Measurements from ENCODE around the gene ZBTB44.

Gene ZBTB44

GRCh38 chr11:130188585-130189347 is 126.0 kb downstream of the ZBTB44 start:
- no peak for DNase-seq (ENCODE audit: low spot score)

DNA sequence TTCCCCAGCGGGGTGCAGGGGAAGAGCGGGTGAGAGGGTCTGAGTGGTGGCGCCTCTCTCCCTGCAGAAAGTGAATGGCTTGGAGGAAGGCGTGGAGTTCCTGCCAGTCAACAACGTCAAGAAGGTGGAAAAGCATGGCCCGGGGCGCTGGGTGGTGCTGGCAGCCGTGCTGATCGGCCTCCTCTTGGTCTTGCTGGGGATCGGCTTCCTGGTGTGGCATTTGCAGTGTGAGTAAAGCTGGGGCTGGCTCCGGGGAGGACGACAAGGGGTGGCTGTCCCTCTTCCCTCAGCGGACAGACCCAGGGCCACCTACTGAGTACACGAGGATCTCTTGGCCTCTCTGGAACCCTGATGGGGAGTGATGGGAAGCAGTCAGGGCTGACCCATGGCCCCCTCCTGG is 126.7 kb downstream of the ZBTB44 start:
- ChIA-PET CTCF (no interaction called here), POLR2A (ENCODE audit: low non-redundant PET) (no interaction called here)
- DNase-seq (ENCODE audit: low spot score), result no peak
- H3K27ac ChIP-seq, result no peak overlapping the region
- no peak for TF ChIP-seq CTCF (conservative IDR thresholded peaks at IDR 0.05; ENCODE audit: low read depth)

More at GRCh38 chr11:130188585-130189347, 126.0 kb downstream of the ZBTB44 start:
- ChIA-PET POLR2A (ENCODE audit: low non-redundant PET) (no interaction called here), CTCF (no interaction called here)
- TF ChIP-seq CTCF (conservative IDR thresholded peaks at IDR 0.05; ENCODE audit: low read depth), result no peak
- no peak overlapping the region for H3K27ac ChIP-seq

DNA sequence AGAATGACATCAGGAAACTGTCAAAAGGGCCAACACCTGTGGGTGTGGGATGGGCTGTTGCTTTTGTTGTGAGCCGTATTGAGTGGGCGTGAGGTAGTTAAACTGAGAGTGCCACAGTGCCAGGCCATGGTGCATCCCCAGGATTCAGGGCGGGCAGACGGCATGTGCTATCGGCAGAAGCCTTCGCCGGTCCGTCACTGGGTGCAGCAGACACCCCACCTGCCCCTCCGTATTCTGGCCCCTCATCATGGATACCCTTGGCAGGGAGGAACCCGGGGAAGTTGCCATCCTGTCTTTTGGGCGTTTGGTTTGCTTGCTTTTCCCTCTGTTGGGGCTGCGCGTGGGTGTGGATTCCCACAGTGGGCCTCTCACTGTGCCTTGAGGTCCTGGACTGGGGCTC is 127.6 kb downstream of the ZBTB44 start:
- no peak overlapping the region for H3K27ac ChIP-seq
- POLR2A ChIA-PET (ENCODE audit: low non-redundant PET), result no interaction called here
- CTCF ChIA-PET, result no interaction called here
- TF ChIP-seq CTCF (conservative IDR thresholded peaks at IDR 0.05; ENCODE audit: low read depth), result no peak
- DNase-seq (ENCODE audit: low spot score), result no peak

DNA sequence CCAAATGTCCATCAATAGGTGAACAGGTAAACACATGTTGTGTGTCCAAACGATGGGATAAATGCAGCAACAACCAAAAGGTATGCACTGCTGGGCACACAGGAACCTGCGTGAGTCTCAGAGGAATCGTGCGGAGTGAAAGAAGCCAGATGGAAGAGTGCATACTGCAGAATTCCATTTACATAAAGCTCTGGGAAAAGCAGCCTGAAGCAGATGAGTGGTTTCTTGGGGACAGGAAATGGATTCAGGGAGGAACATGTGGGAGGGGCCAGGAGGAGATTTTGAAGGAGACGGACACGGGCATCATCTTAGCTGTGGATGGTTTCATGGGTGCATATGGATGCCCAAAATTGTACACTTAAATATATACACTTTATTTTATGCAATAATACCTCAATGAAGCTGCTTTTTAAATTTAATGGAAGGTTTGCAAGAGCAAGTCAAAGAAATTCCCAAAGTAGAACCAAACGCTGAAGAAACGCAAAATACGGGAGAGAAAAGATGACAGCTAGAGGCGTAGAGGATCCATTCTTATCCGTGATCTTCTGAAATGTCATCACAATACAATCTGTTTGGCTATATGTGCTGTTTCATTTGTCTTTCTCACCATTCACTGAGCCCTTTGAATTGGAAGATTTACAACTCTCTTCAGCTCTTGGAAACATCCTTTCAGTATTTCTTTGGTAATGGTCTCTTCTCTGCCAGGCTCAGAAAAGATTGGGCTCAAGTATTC is 130.7 kb downstream of the ZBTB44 start:
- no peak for TF ChIP-seq CTCF (conservative IDR thresholded peaks at IDR 0.05; ENCODE audit: low read depth)
- ChIA-PET CTCF (interaction anchor here (0.6 kb wide), 3 partner anchors 334 to 852 kb away, joined by 3 to 4 read pairs (median 4); no protein-coding TSS in a partner anchor), POLR2A (ENCODE audit: low non-redundant PET) (no interaction called here)
- DNase-seq (ENCODE audit: low spot score), result no peak
- no peak overlapping the region for H3K27ac ChIP-seq

GRCh38 chr11:130181295-130182272 is 133.1 kb downstream of the ZBTB44 start:
- TF ChIP-seq CTCF (conservative IDR thresholded peaks at IDR 0.05; ENCODE audit: low read depth), result no peak
- ChIA-PET POLR2A (ENCODE audit: low non-redundant PET) (no interaction called here), CTCF (no interaction called here)
- peak; percentile 82 for DNase-seq (ENCODE audit: low spot score)
- H3K27ac ChIP-seq, result peak overlapping the region; percentile 61

DNA sequence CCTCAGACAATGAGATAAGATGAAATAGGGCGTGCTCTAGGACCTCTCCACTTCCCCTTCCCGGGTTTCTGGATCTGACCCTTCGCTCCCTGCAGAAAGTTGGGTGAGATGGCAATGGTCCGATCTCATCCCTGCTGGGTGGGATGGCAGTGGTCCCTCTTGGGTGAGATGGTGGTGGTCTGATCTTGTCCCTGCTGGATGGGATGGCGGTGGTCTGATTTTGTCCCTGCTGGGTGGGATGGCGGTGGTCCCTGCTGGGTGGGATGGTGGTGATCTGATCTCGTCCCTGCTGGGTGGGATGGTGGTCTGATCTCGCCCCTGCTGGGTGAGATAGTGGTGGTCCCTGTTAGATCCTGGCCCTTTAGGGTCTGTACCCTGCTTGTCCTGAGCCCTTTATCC is 133.8 kb downstream of the ZBTB44 start:
- H3K27ac ChIP-seq, result no peak overlapping the region
- DNase-seq (ENCODE audit: low spot score), result no peak
- CTCF ChIA-PET, result no interaction called here

More for the DNA sequence above, 133.8 kb downstream of the ZBTB44 start:
- POLR2A ChIA-PET (ENCODE audit: low non-redundant PET), result no interaction called here
- TF ChIP-seq CTCF (conservative IDR thresholded peaks at IDR 0.05; ENCODE audit: low read depth), result no peak
